Neural crest cell (in vitro differentiated cells): ENCODE measurements around the gene CMC4. TPM values are rescaled to one million over a fixed set of nuclear protein-coding genes. Genes with fewer than 3 reads are reported as not detected.
A peak's percentile ranks its signal among the peaks of the same experiment; 100 is the strongest.

ENCODE experiments used
- DNase-seq: peaks from one replicate; pipeline ENCODE4 v3.0.0; 2021; ENCODE audit warnings: low read depth, mixed read lengths, low spot score
- H3K27ac Mint-ChIP-seq: one replicate; pipeline ENCODE4 v1.8.0; 2021; ENCODE audit warnings: mild to moderate bottlenecking, mixed read lengths; ENCODE audit not compliant: unreplicated experiment
- H3K27me3 Mint-ChIP-seq: 2 replicates; pipeline ENCODE4 v1.8.0; 2021; ENCODE audit warnings: low read depth, mild to moderate bottlenecking, mixed read lengths
- H3K36me3 Mint-ChIP-seq: 2 replicates; pipeline ENCODE4 v1.8.0; 2021; ENCODE audit warnings: low read depth, mild to moderate bottlenecking, mixed read lengths
- H3K4me1 Mint-ChIP-seq: 2 replicates; pipeline ENCODE4 v1.8.0; 2021; ENCODE audit warnings: mixed read lengths
- H3K4me3 Mint-ChIP-seq: one replicate; pipeline ENCODE4 v1.8.0; 2021; ENCODE audit warnings: mild to moderate bottlenecking, mixed read lengths
- H3K9me3 Mint-ChIP-seq: 2 replicates; pipeline ENCODE4 v1.8.0; 2021; ENCODE audit warnings: mixed read lengths
- long read RNA-seq: library from polyadenylated mRNA; unstranded; transcript quantifications from one replicate; pipeline ENCODE4 v2.0.0, GENCODE V29; 2020
- total RNA-seq: library from RNA; stranded (reverse); gene quantifications from 2 replicates; pipeline ENCODE4 v1.2.1, GENCODE V29; 2021
- TF ChIP-seq, protein P1 (sequence below): fragments of 200-600 bp; sonication (generic); conservative IDR thresholded peaks from 2 replicates; pipeline ENCODE4 v1.5.0; 2021; ENCODE audit warnings: antibody characterized with exemption, mild to moderate bottlenecking

CMC4 gene, protein sequence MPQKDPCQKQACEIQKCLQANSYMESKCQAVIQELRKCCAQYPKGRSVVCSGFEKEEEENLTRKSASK
- total RNA-seq = 4.3 and 7.8 TPM in 2 replicates
- long read RNA-seq, transcript CMC4-202 (3 exons, 1,107 nt) = major isoform, 8 of 8 reads
- long read RNA-seq, partial matches to known transcripts = 0 of 8 reads
- long read RNA-seq, other reads (novel, unspliced or antisense) = 0 of 8 reads

DNA sequence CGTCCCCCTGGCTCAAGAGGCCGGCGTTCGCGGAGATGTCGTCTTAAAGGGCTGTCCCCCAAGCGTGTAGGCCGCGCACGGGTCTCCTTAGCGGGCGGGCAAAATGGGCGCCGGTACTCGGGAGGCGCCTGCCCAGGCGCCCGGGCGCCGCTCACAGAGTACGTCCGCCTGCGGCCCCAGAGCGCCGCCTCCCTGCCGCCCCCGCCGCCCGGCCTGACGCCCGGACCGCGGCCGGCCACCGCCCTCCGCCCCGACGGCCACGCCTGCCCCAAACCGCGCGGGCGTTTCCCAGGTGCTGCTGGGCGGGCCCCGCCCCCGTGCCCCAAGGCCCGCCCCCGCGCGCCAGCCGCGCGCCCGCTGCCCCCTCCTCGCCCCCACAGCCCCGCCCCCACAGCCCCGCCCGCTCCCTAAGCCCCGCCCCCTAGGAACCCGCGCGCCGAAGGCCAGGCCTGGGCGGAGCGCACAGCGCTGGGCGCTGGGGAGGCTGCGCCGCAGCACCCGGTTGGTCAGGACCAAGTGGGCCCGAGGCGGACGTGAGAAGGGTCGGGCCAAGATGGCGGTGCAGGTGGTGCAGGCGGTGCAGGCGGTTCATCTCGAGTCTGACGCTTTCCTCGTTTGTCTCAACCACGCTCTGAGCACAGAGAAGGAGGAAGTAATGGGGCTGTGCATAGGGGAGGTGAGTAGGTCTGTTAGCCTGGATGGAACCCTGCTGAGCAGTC is at the start of gene CMC4, which contains the start of the genes BRCC3 and MTCP1:
TSS of gene CMC4 (minus strand) at position 162 of the 719 bp plus-strand sequence. CDS start 7,113 bp downstream, outside the sequence.
TSS of gene BRCC3 (plus strand) at position 534 of the 719 bp plus-strand sequence. CDS start at position 554, 20 bp downstream.
TSS of gene MTCP1 (minus strand) at position 162 of the 719 bp plus-strand sequence. CDS start 5,126 bp downstream, outside the sequence.
- peak; percentile 58 for DNase-seq
- TF ChIP-seq, protein P1, sequence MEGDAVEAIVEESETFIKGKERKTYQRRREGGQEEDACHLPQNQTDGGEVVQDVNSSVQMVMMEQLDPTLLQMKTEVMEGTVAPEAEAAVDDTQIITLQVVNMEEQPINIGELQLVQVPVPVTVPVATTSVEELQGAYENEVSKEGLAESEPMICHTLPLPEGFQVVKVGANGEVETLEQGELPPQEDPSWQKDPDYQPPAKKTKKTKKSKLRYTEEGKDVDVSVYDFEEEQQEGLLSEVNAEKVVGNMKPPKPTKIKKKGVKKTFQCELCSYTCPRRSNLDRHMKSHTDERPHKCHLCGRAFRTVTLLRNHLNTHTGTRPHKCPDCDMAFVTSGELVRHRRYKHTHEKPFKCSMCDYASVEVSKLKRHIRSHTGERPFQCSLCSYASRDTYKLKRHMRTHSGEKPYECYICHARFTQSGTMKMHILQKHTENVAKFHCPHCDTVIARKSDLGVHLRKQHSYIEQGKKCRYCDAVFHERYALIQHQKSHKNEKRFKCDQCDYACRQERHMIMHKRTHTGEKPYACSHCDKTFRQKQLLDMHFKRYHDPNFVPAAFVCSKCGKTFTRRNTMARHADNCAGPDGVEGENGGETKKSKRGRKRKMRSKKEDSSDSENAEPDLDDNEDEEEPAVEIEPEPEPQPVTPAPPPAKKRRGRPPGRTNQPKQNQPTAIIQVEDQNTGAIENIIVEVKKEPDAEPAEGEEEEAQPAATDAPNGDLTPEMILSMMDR = no peak
- peaks cover 4% of the 10 kb centered on the region for H3K36me3 Mint-ChIP-seq
- H3K4me3 Mint-ChIP-seq = peak within 1 kb of the TSS; percentile 94
- peak within 1 kb of the TSS; percentile 94 for H3K27ac Mint-ChIP-seq
- no peaks in the 10 kb centered on the region for H3K27me3 Mint-ChIP-seq
- H3K4me1 Mint-ChIP-seq = peaks cover 36% of the 10 kb centered on the region
- H3K9me3 Mint-ChIP-seq = no peaks in the 10 kb centered on the region

- no peak for DNase-seq
- TF ChIP-seq, protein P1 = no peak
- Mint-ChIP-seq H3K9me3 (peaks cover 6% of the 10 kb centered on the region), H3K27ac (no peak overlapping the region), H3K27me3 (no peaks in the 10 kb centered on the region), H3K36me3 (peaks cover 52% of the 10 kb centered on the region), H3K4me3 (no peak overlapping the region), H3K4me1 (no peaks in the 10 kb centered on the region)
Measured at GRCh38 chrX:155115174-155115819, 44.4 kb upstream of the CMC4 start.

DNA sequence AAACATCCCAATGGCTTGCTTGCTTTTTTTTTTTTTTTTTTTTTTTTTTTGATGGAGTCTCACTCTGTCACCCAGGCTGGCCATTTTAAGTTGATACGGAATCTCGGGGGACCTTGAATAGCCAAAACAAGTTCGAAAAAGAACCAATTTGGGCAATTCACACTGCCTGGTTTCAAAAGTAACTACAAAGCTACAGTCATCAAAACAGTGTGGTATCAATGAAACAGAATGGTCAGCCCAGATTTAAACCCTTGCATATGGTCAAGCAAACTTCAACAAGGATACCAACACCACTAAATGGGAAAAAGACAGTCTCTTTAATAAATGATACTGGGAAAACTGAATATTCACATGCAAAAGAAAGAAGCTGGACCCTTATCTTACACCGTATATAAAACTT is 42.2 kb upstream of the CMC4 start:
- DNase-seq = no peak
- Mint-ChIP-seq H3K4me3 (no peak overlapping the region), H3K4me1 (no peaks in the 10 kb centered on the region), H3K27me3 (no peaks in the 10 kb centered on the region), H3K36me3 (peaks cover 53% of the 10 kb centered on the region), H3K27ac (no peak overlapping the region), H3K9me3 (peaks cover 9% of the 10 kb centered on the region)
- TF ChIP-seq, protein P1 = no peak

DNA sequence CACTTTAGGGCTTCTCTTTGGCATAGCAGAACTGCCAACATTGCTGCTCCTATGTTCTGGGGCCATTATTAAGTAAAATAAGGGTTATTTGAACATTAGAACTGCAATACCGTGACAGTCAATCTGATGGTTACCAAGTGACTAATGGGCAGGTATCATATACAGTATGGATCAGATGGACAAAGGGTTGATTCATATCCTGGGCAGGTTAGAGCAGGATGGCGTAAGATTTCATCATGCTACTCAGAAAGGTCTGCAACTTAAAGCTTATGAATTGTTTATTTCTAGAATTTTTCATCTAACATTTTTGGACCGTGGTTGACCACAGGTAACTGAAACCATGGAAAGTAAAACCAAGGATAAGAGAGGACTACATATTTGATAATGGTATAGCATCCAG is 41.2 kb upstream of the CMC4 start:
- H3K4me1 Mint-ChIP-seq = no peaks in the 10 kb centered on the region
- TF ChIP-seq, protein P1 = no peak
- H3K27ac Mint-ChIP-seq = no peak overlapping the region
- H3K27me3 Mint-ChIP-seq = no peaks in the 10 kb centered on the region
- no peak for DNase-seq
- peaks cover 9% of the 10 kb centered on the region for H3K9me3 Mint-ChIP-seq
- peaks cover 55% of the 10 kb centered on the region for H3K36me3 Mint-ChIP-seq
- no peak overlapping the region for H3K4me3 Mint-ChIP-seq

DNA sequence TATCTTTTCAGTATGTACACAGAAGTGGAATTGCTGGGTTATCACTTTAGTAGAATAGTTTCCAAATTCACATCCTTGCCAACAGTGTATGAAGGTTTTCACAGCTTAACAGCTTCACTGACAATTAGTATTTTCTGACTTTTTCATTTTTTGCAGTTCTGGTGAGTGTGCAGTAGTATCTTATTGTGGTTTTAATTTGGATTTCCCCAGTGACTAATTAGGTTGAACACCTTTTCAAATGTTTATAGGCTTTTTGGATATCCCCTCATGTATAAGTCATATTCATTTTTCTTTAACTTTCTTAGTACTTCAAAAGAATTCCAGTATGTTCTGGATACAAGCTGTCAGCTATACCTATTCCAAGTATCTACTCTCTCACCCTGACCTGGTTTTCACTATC is 37.5 kb upstream of the CMC4 start:
- H3K9me3 Mint-ChIP-seq = peaks cover 5% of the 10 kb centered on the region

More for the DNA sequence above, 37.5 kb upstream of the CMC4 start:
- DNase-seq = no peak
- TF ChIP-seq, protein P1 = no peak
- Mint-ChIP-seq H3K36me3 (peaks cover 32% of the 10 kb centered on the region), H3K4me1 (no peaks in the 10 kb centered on the region), H3K4me3 (no peak overlapping the region), H3K27ac (no peak overlapping the region), H3K27me3 (no peaks in the 10 kb centered on the region)
